ENCODE data around the gene MED13L. TPM values are rescaled to one million over a fixed set of nuclear protein-coding genes. Genes with fewer than 3 reads are reported as not detected.

Gene MED13L
- total and polyA plus RNA-seq, 2 donors (not counting 1 experiment from before 2014, with no cell fraction given): 20.3 to 207 TPM

GRCh38 chr12:116028619-116029018 is 248.9 kb downstream of the MED13L start:
- Histone ChIP-seq H3K4me2 (replicated peaks; ENCODE audit: low read depth, low read length, poor library complexity, severe bottlenecking) (no peak overlapping the region), H2AFZ (ENCODE audit: insufficient read depth, low read depth, low read length, poor library complexity, severe bottlenecking) (no peak overlapping the region), H4K20me1 (ENCODE audit: control insufficient read depth, insufficient read depth, low read length, poor library complexity, severe bottlenecking) (peaks cover 43% of the 10 kb centered on the region), H3K79me2 (ENCODE audit: control insufficient read depth, insufficient read depth, low read length) (peaks cover 65% of the 10 kb centered on the region), H3K27me3 (replicated peaks in 1 of 4; ENCODE audit: control extremely low read depth in 1 of 4, control insufficient read depth in 3 of 4, insufficient read depth in 4 of 4, low read length in 3 of 4) (no peaks in the 10 kb centered on the region), H3K9me3 (ENCODE audit: control extremely low read depth in 1 of 3, control insufficient read depth in 2 of 3, insufficient read depth in 1 of 3, low read length in 2 of 3) (peaks cover 0 to 6% (median 0%) of the 10 kb centered on the region in 3 donors), H3K36me3 (replicated peaks in 1 of 2; ENCODE audit: control extremely low read depth in 1 of 2, control insufficient read depth in 1 of 2, extremely low read depth in 1 of 2, insufficient read depth in 2 of 2, low read length in 1 of 2) (no peaks in the 10 kb centered on the region), H3K4me3 (ENCODE audit: control extremely low read depth in 1 of 5, extremely low read depth in 1 of 5, insufficient read depth in 1 of 5, low read depth in 2 of 5, low read length in 4 of 5) (no peak overlapping the region), H3K9ac (ENCODE audit: low read length) (no peak overlapping the region), H3K27ac (ENCODE audit: low read length in 2 of 2) (no peak overlapping the region), H3K4me1 (ENCODE audit: control insufficient read depth in 2 of 2, insufficient read depth in 2 of 2, low read length in 2 of 2) (peaks cover 0 to 7% of the 10 kb centered on the region in 2 donors)
- CTCF ChIA-PET: no interaction called here
- no peak for TF ChIP-seq CTCF (IDR thresholded peaks at IDR 0.05)
- no peak for TF ChIP-seq EZH2 (IDR thresholded peaks at IDR 0.05; ENCODE audit: borderline replicate concordance, insufficient read depth, low read depth, low read length, poor library complexity, severe bottlenecking)
- H3K27me3 Mint-ChIP-seq: no peaks in the 10 kb centered on the region
- peaks cover 40% of the 10 kb centered on the region for H3K4me1 Mint-ChIP-seq
- no peak overlapping the region for H3K4me3 Mint-ChIP-seq
- H3K9me3 Mint-ChIP-seq (ENCODE audit: insufficient read depth): peaks cover 3% of the 10 kb centered on the region
- intact Hi-C loops (cut with micrococcal nuclease): no loop called here
- WGBS (ENCODE audit: insufficient coverage): 100% methylated on average over 3 of the region's 4 CpGs
- no peak overlapping the region for H3K27ac Mint-ChIP-seq
- ATAC-seq (ENCODE audit: low read depth): no peak
- POLR2A ChIA-PET: no interaction called here
- DNase-seq: no peak

GRCh38 chr12:116027551-116027821 is 250.0 kb downstream of the MED13L start:
- POLR2A ChIA-PET: interaction anchor here (0.6 kb wide), 1 partner anchor 29 kb away, joined by 3 read pairs; no protein-coding TSS in a partner anchor

More at GRCh38 chr12:116027551-116027821, 250.0 kb downstream of the MED13L start:
- no peaks in the 10 kb centered on the region for H3K27me3 Mint-ChIP-seq
- H3K9me3 Mint-ChIP-seq (ENCODE audit: insufficient read depth): peaks cover 3% of the 10 kb centered on the region
- TF ChIP-seq CTCF (IDR thresholded peaks at IDR 0.05) (no peak), EZH2 (IDR thresholded peaks at IDR 0.05; ENCODE audit: borderline replicate concordance, insufficient read depth, low read depth, low read length, poor library complexity, severe bottlenecking) (no peak)
- no peak for ATAC-seq (ENCODE audit: low read depth)
- intact Hi-C loops (cut with micrococcal nuclease): no loop called here
- no peak overlapping the region for H3K4me3 Mint-ChIP-seq
- Histone ChIP-seq H3K27ac (ENCODE audit: low read length in 2 of 2) (no peak overlapping the region), H3K36me3 (replicated peaks in 1 of 2; ENCODE audit: control extremely low read depth in 1 of 2, control insufficient read depth in 1 of 2, extremely low read depth in 1 of 2, insufficient read depth in 2 of 2, low read length in 1 of 2) (no peaks in the 10 kb centered on the region), H3K9me3 (ENCODE audit: control extremely low read depth in 1 of 3, control insufficient read depth in 2 of 3, insufficient read depth in 1 of 3, low read length in 2 of 3) (peaks cover 0 to 6% (median 0%) of the 10 kb centered on the region in 3 donors), H3K79me2 (ENCODE audit: control insufficient read depth, insufficient read depth, low read length) (peaks cover 59% of the 10 kb centered on the region), H3K4me3 (ENCODE audit: control extremely low read depth in 1 of 5, extremely low read depth in 1 of 5, insufficient read depth in 1 of 5, low read depth in 2 of 5, low read length in 4 of 5) (no peak overlapping the region), H3K4me2 (replicated peaks; ENCODE audit: low read depth, low read length, poor library complexity, severe bottlenecking) (no peak overlapping the region), H3K27me3 (replicated peaks in 1 of 4; ENCODE audit: control extremely low read depth in 1 of 4, control insufficient read depth in 3 of 4, insufficient read depth in 4 of 4, low read length in 3 of 4) (no peaks in the 10 kb centered on the region), H4K20me1 (ENCODE audit: control insufficient read depth, insufficient read depth, low read length, poor library complexity, severe bottlenecking) (peaks cover 52% of the 10 kb centered on the region), H3K4me1 (ENCODE audit: control insufficient read depth in 2 of 2, insufficient read depth in 2 of 2, low read length in 2 of 2) (peaks cover 0 to 7% of the 10 kb centered on the region in 2 donors), H3K9ac (ENCODE audit: low read length) (no peak overlapping the region), H2AFZ (ENCODE audit: insufficient read depth, low read depth, low read length, poor library complexity, severe bottlenecking) (no peak overlapping the region)
- CTCF ChIA-PET: interaction anchor here (0.9 to 1.2 kb wide), 2 partner anchors 12 to 682 kb away, joined by 3 read pairs; no protein-coding TSS in a partner anchor
- peaks cover 37% of the 10 kb centered on the region for H3K4me1 Mint-ChIP-seq
- DNase-seq: no peak
- H3K27ac Mint-ChIP-seq: no peak overlapping the region
- WGBS (ENCODE audit: insufficient coverage): 100% methylated on average over 2 of the region's 4 CpGs

Data from B cell (primary cell).